HCT116 (cell line): Measurements from ENCODE around the gene RPL13. TPM values are rescaled to one million over a fixed set of nuclear protein-coding genes. Genes with fewer than 3 reads are reported as not detected.

Experiments
- ATAC-seq: fragments of 200-7000 bp; cut with Tn5 transposase; 2 replicates; pipeline ENCODE4 v1.9.1; 2020; ENCODE audit warnings: mild to moderate bottlenecking, moderate library complexity
- BruUV-seq: library from RNA; stranded (reverse); fragments of 400-500 nt; replicated peaks from 2 replicates; lab custom pipeline; 2021; lab: Mats Ljungman, UMichigan
- CTCF ChIA-PET: fragments of 300-600 bp; sonication (Branson Sonifier 250); formaldehyde crosslinking; loops from one replicate; lab custom pipeline; 2021; ENCODE audit warnings: antibody characterized with exemption; lab: Charles Lee
- POLR2A ChIA-PET: fragments of 300-600, 350-600 bp; sonication (Branson Sonifier 250); formaldehyde crosslinking; loops from one replicate; lab custom pipeline; 2021; ENCODE audit warnings: antibody characterized with exemption; lab: Charles Lee
- RAD21 ChIA-PET, 2 experiments: fragments of 300-600 bp; sonication (Branson Sonifier 250); formaldehyde crosslinking; loops; one replicate each; lab custom pipeline; 2023; ENCODE audit warnings: low total read pairs in 2 of 2; ENCODE audit not compliant: uncharacterized antibody in 2 of 2, unreplicated experiment in 2 of 2, low non-redundant PET in 1 of 2; lab: Charles Lee
- DNase-seq: peaks from one replicate; pipeline ENCODE4 v3.0.0-alpha.2; 2010; ENCODE audit warnings: low read depth, low spot score
- H2AFZ ChIP-seq: fragments of 200-600 bp; shearing (Covaris generic), sonication (generic); 2 replicates; pipeline ENCODE4 v1.6.1; 2017; ENCODE audit warnings: low read depth, mixed run types, mixed read lengths, antibody characterized with exemption, low read length; ENCODE audit not compliant: poor library complexity, severe bottlenecking
- H3K27ac ChIP-seq: 2 replicates; pipeline ENCODE4 v1.5.1; 2012; ENCODE audit warnings: low read depth, low read length
- H3K27me3 ChIP-seq: fragments of 200-600 bp; sonication (generic); 2 replicates; pipeline ENCODE4 v1.6.1; 2016; ENCODE audit warnings: mixed run types, low read length, mixed read lengths; ENCODE audit not compliant: insufficient read depth
- H3K36me3 ChIP-seq, 2 experiments: fragments of 200-500 bp in 1 of 2; fragments of 200-600 bp in 1 of 2; sonication (Bioruptor generic) in 1 of 2; sonication (generic) in 1 of 2; 2 replicates each; pipeline versions ENCODE4 v1.5.1 to v1.6.1; 2014 to 2016; ENCODE audit warnings: low read length in 2 of 2, inconsistent platforms in 1 of 2, mixed read lengths in 1 of 2, mixed run types in 1 of 2; ENCODE audit not compliant: insufficient read depth in 2 of 2, control insufficient read depth in 1 of 2
- H3K4me1 ChIP-seq, 2 experiments: fragments of 200-600 bp in 1 of 2; sonication (generic) in 1 of 2; 2 replicates each; pipeline versions ENCODE4 v1.5.1 to v1.6.1; 2012 to 2017; ENCODE audit warnings: low read length in 2 of 2, inconsistent platforms in 1 of 2, mild to moderate bottlenecking in 1 of 2, mixed read lengths in 1 of 2, mixed run types in 1 of 2, moderate library complexity in 1 of 2; ENCODE audit not compliant: insufficient read depth in 2 of 2, control insufficient read depth in 1 of 2
- H3K4me2 ChIP-seq: fragments of 200-600 bp; sonication (generic); 2 replicates; pipeline ENCODE4 v1.6.1; 2017; ENCODE audit warnings: mixed run types, low read length, mixed read lengths
- H3K4me3 ChIP-seq, 2 experiments: fragments of 200-600 bp in 1 of 2; sonication (generic) in 1 of 2; replicated peaks in 1 of 2; 2 replicates each; pipeline ENCODE4 v1.5.1; 2011 to 2016; ENCODE audit warnings: low read length in 2 of 2, control low read depth in 1 of 2, low read depth in 1 of 2, mild to moderate bottlenecking in 1 of 2, mixed read lengths in 1 of 2, mixed run types in 1 of 2
- H3K79me2 ChIP-seq: fragments of 200-600 bp; sonication (generic); 2 replicates; pipeline ENCODE4 v1.6.1; 2017; ENCODE audit warnings: mild to moderate bottlenecking, mixed run types, low read length, moderate library complexity, mixed read lengths; ENCODE audit not compliant: insufficient read depth
- H3K9ac ChIP-seq: fragments of 200-600 bp; sonication (generic); 2 replicates; pipeline ENCODE4 v1.6.1; 2016; ENCODE audit warnings: low read length, mixed read lengths
- H3K9me2 ChIP-seq: fragments of 200-600 bp; sonication (generic), shearing (Covaris generic); 2 replicates; pipeline ENCODE4 v1.6.1; 2017; ENCODE audit warnings: mixed run types, mild to moderate bottlenecking, moderate library complexity; ENCODE audit not compliant: insufficient read depth
- H3K9me3 ChIP-seq, 2 experiments: fragments of 200-500 bp in 1 of 2; fragments of 200-600 bp in 1 of 2; sonication (Bioruptor generic) in 1 of 2; sonication (generic) in 1 of 2; 2 replicates each; pipeline ENCODE4 v1.6.1; 2014 to 2017; ENCODE audit warnings: low read length in 2 of 2, mixed read lengths in 2 of 2, inconsistent platforms in 1 of 2, low read depth in 1 of 2, mild to moderate bottlenecking in 1 of 2, mixed run types in 1 of 2, moderate library complexity in 1 of 2; ENCODE audit not compliant: control insufficient read depth in 1 of 2, insufficient read depth in 1 of 2
- H4K20me1 ChIP-seq: fragments of 200-600 bp; sonication (generic), shearing (Covaris generic); 2 replicates; pipeline ENCODE4 v1.6.1; 2017; ENCODE audit warnings: mixed run types, mild to moderate bottlenecking, moderate library complexity; ENCODE audit not compliant: insufficient read depth
- CEBPB ChIP-seq: IDR thresholded peaks from 2 replicates; pipeline ENCODE4 v1.6.1; 2012; ENCODE audit warnings: low read depth
- EZH2 ChIP-seq: fragments of 200-600 bp; sonication (generic); IDR thresholded peaks from 2 replicates; pipeline ENCODE4 v1.6.1; 2017; ENCODE audit warnings: antibody characterized with exemption, mixed run types
- JUND ChIP-seq: IDR thresholded peaks from 2 replicates; pipeline ENCODE4 v1.6.1; 2012
- SIN3A ChIP-seq: IDR thresholded peaks from 2 replicates; pipeline ENCODE4 v1.6.1; 2012; ENCODE audit warnings: low read depth
- ZBTB33 ChIP-seq: IDR thresholded peaks from 2 replicates; pipeline ENCODE4 v1.6.1; 2011; ENCODE audit warnings: mild to moderate bottlenecking, low read length, moderate library complexity; ENCODE audit not compliant: insufficient replicate concordance; ENCODE audit errors: extremely low read depth
- intact Hi-C: fragments of 100-400 bp; cut with micrococcal nuclease; formaldehyde crosslinking; loops from 2 replicates; pipeline ENCODE4 v1.10.0; 2022
- total RNA-seq: library from RNA; stranded (reverse); gene quantifications from one replicate; pipeline ENCODE4 v1.2.1, GENCODE V29; 2021; ENCODE audit not compliant: unreplicated experiment
- TF ChIP-seq, protein P1 (sequence below): IDR thresholded peaks from 2 replicates; pipeline ENCODE4 v1.6.1; 2012

The RPL13 gene
- total RNA-seq, 1 experiment from 2014 or later: 4,404 TPM

- TF ChIP-seq, protein P1, sequence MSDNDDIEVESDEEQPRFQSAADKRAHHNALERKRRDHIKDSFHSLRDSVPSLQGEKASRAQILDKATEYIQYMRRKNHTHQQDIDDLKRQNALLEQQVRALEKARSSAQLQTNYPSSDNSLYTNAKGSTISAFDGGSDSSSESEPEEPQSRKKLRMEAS: no peak
- TF ChIP-seq ZBTB33 (no peak), JUND (no peak), EZH2 (no peak), SIN3A (no peak)
Measured at GRCh38 chr16:89553733-89554132, 6.7 kb upstream of the RPL13 start (continued).

GRCh38 chr16:89554343-89554742 lies 6.1 kb upstream of the RPL13 start:
- no peaks in the 10 kb centered on the region for H4K20me1 ChIP-seq
- peaks cover 14 to 22% of the 10 kb centered on the region in 2 experiments for H3K4me1 ChIP-seq
- no peak overlapping the region for H3K4me2 ChIP-seq
- H3K79me2 ChIP-seq: no peaks in the 10 kb centered on the region
- no peak for TF ChIP-seq CEBPB
- intact Hi-C loops: no loop called here
- RAD21 ChIA-PET: no interaction called here
- no peak overlapping the region for H3K9ac ChIP-seq
- H3K9me3 ChIP-seq: no peaks in the 10 kb centered on the region
- H3K4me3 ChIP-seq: no peak overlapping the region
- DNase-seq: no peak
- no TSS peak for BruUV-seq
- no peaks in the 10 kb centered on the region for H3K27me3 ChIP-seq
- no peak overlapping the region for H3K27ac ChIP-seq
- POLR2A ChIA-PET: no interaction called here
- peaks cover 18 to 29% of the 10 kb centered on the region in 2 experiments; a peak in 3 of 4 replicates for H3K36me3 ChIP-seq
- H2AFZ ChIP-seq: no peak overlapping the region
- ATAC-seq: no peak
- CTCF ChIA-PET: interaction anchor here (1.1 kb wide), 1 partner anchor 11 kb away, joined by 3 read pairs; no protein-coding TSS in a partner anchor
- H3K9me2 ChIP-seq: no peaks in the 10 kb centered on the region
